HG03159 (cell line): ENCODE data around the gene GOLGA1.
"Not testable (repeated sequence)": the region's sequence is repeated elsewhere in the genome, so short reads cannot be mapped to it uniquely, and the experiment has no call there.

Experiments used
- ATAC-seq: cut with Tn5 transposase; IDR thresholded peaks from one replicate; pipeline ENCODE4 v1.9.1; 2021; ENCODE audit warnings: mild to moderate bottlenecking, moderate library complexity; ENCODE audit not compliant: unreplicated experiment

GOLGA1 gene

DNA sequence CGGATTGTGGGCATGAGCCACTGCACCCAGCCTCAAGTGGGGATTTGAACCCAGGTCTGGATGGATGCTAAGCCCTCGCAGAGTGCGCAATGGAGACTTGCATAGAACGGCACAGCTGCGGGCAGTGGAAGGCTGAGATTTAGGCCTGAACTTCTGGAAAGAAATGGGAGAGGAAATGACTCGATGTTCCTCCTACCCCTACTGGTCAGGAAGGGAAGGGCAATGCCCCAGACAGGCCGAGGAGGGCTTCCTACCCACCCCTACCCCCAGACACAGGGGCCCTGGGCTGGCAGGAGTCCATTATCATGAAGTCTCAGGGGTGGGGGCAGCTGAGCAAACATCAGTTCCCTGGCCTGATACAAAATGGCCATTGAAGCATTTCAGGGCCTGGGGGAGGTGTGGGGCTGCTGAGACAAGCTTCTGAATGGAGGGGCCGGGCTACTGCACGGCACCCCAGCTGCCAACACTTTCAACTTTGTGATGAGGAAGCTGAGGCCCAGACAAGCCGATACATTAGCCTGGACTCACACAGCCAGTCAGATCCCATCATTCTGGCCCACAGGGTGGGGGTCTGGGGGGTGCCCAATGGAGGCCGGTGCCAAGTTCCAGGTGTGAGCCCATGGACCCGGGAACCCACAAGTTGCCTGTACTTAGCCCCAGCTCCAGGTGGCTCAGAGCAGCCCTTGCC is 101.1 kb downstream of the GOLGA1 start:
- no peak for ATAC-seq

DNA sequence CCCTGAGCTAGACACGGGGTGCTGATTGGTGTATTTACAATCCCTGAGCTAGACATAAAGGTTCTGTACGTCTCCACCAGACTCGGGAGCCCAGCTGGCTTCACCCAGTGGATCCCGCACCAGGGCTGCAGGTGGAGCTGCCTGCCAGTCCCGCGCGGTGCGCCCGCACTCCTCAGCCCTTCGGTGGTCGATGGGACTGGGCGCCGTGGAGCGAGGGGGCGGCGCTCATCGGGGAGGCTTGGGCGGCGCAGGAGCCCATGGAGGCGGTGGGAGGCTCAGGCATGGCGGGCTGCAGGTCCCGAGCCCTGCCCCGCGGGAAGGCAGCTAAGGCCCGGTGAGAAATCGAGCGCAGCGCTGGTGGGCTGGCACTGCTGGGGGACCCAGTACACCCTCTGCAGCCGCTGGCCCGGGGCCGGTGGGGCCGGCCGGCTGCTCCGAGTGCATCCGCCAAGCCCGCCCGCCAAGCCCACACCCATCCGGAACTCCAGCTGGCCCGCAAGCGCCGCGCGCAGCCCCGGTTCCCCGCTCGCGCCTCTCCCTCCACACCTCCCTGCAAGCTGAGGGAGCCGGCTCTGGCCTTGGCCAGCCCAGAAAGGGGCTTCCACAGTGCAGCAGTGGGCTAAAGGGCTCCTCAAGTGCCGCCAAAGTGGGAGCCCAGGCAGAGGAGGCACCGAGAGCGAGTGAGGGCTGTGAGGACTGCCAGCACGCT is 102.2 kb downstream of the GOLGA1 start:
- ATAC-seq, result not testable (repeated sequence)

DNA sequence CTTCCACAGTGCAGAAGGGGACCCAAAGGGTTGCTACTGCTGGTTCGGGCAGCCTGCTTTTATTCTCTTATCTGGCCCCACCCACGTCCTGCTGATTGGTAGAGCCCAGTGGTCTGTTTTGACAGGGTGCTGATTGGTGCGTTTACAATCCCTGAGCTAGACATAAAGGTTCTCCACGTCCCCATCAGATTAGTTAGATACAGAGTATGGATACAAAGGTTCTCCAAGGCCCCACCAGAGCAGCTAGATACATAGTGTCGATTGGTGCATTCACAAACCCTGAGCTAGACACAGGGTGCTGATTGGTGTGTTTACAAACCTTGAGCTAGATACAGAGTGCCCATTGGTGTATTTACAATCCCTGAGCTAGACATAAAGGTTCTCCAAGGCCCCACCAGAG is 102.8 kb downstream of the GOLGA1 start:
- ATAC-seq, result not testable (repeated sequence)

DNA sequence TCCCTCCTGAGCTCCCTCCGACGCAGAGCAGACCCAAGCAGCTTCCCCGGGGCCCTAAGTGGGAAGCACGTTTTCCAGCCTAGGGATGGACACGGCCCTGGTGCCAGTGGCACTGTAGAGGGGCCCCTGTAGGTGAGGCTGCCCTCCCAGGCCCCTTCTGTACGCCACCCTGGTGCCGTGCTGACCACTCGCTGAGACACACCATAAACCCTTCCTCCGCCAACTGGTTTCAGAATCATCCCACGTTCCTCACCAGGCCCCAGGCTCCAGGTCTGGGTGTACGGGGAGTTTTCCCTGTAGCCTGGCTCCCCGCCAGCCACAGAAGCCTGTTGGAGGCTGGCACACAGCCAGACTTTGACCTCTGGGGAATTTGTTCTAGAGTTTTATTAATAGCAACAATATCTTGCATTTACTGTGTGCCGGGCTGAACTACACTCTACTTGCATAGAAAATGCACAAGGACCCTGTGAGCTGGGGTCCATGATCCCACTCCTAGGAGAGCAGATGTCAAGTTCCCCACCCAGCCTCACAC is 105.8 kb downstream of the GOLGA1 start:
- ATAC-seq, result no peak

DNA sequence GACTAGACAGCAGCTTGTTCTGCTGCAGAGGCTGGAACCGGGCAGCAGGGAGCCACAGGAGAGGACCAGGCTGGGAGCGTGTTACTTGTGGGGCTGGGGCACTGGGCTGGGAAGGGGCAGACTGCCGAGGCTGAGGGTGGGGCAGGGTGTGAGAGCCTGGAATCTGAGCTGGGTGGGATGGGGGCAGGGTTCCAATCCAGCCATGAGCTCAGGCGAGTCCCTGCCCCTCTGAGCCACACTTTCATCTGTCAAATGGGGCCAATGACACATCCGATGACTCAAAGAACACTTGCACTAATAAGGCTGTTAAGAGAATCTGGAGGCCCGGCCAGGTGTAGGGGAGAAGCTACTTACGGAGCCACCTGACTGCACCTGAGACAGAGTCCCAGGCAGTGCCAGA is 106.3 kb downstream of the GOLGA1 start:
- no peak for ATAC-seq

DNA sequence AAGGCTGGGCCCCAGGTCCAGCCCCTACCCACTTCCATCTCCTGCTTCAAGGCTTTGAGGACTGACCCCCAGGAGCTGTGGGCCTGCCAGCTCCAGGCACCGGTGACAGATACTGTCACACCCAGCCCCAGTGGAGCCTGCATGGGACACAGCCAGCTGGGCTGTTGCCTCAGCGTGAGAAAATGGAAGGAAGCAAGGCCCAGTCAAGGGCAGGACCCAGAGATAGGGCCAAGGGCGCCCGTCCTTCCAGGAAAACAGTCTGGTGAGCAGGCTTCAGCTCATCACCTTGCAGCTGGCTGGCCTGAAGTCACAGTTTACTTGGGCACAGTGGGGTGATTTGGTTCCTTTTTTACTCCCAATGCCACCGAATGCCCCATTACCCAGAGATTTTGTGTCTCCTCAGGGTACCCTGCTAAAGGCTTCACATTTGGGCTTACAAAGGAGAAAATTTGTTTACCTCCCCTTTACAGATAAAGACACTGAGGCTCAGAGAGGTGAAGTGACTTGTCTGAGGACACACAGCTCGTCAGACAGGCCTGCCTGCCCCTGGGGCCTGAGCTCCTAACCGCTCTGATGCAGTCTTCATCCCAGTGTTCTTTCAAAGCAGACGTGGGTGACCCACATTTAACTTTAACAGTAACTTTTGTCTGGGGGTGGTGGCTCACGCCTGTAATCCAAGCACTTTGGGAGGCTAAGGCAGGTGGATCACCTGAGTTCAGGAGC is 109.1 kb downstream of the GOLGA1 start:
- no peak for ATAC-seq

DNA sequence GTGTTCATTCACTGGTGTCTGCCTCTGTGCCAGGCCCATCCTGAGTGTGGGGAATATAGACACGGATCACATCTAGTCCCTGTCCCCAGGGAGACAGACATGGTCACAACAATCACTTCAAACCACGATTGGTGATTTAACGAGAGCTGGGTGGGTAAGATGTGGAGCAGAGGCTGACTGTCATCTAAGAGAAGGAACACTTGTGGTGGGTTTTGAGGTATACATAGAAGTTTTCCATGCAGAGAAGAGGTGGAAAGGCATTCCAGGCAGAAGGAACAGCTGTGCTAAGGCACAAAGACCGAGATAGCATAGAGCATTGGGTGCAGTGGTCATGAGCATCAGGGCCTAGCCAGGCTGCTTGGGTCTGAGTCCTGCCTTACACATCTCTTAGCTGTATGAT is 110.3 kb downstream of the GOLGA1 start:
- ATAC-seq, result no peak

DNA sequence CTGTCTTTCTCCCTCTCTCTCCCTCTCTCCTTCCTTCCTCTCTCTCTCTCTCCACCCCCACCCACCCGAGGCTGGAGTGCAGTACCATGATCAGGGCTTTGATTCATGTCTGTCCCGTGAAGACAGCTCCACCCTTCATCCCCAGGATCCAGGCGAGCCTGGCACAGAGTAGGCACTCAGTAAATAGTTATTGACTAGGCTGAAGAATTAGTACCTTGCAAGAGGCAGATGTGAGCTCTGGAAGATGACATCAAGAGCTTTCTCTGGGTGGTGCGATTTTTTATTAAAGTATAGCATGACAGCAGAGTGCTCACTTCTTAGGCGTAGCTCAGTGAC is 111.6 kb downstream of the GOLGA1 start:
- no peak for ATAC-seq

DNA sequence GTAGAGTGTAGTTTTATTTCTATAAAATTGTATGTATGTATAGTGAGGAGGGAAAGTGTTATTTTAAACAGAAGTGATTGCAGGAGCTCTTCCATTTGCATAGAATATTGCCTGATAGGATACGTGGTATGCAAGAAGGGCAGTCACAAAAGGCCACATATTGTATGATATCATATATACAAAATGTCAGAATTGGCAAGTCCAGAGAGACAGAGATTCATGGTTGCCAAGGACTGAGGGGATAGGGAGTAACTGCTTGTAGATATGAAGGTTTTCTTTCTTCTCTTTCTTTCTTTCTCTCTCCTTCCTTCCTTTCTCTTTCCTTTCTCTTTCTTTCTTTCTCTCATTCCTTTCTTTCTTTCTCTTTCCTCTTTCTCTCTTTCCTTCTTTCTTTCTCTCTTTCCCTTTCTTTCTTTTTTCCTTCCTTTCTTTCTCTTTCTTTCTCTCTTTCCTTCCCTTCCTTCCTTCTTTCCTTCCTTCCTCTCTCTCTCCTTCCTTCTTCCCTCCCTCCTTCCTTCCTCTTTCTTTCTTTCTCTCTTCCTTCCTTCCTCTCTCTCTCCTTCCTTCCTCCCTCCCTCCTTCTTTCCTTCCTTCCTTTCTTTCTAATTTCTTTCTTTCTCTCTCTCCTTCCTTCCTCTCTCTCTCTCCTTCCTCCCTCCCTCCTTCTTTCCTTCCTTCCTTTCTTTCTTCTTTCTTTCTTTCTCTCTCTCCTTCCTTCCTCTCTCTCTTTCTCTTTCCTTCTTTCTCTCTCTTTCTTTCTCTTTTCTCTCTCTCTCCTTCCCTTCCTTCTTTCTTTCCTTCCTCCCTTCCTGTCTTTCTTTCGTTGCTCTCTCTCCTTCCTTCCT is 112.2 kb downstream of the GOLGA1 start:
- no peak for ATAC-seq
